ENCODE data around the gene ATP7A.
"Not testable (repeated sequence)": the region's sequence is repeated elsewhere in the genome, so short reads cannot be mapped to it uniquely, and the experiment has no call there.

The ATP7A gene

GRCh38 chrX:77910108-77910840, at the start of gene ATP7A:
Gene ATP7A, plus strand, starts transcription at chrX:77910693. Its CDS starts 60,949 bp downstream, at chrX:77971642.
- peak within 1 kb of the TSS; percentile 62 for H3K27ac ChIP-seq
- TF ChIP-seq ZFX (IDR thresholded peaks at IDR 0.05) = no peak
- TF ChIP-seq CTCF (conservative IDR thresholded peaks at IDR 0.05) = peak; percentile 61

- TF ChIP-seq CTCF (conservative IDR thresholded peaks at IDR 0.05) (no peak), ZFX (IDR thresholded peaks at IDR 0.05) (no peak)
- no peak overlapping the region for H3K27ac ChIP-seq
These were observed 35.1 kb upstream of the ATP7A start for GRCh38 chrX:77875372-77875771.

DNA sequence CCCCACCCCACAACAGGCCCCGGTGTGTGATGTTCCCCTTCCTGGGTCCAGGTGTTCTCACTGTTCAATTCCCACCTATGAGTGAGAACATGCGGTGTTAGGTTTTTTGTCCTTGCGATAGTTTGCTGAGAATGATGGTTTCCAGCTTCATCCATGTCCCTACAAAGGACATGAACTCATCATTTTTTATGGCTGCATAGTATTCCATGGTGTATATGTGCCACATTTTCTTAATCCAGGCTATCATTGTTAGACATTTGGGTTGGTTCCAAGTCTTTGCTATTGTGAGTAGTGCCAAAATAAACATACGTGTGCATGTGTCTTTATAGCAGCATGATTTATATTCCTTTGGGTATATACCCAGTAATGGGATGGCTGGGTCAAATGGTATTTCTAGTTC, 29.1 kb upstream of the ATP7A start:
- not testable (repeated sequence) for H3K27ac ChIP-seq

DNA sequence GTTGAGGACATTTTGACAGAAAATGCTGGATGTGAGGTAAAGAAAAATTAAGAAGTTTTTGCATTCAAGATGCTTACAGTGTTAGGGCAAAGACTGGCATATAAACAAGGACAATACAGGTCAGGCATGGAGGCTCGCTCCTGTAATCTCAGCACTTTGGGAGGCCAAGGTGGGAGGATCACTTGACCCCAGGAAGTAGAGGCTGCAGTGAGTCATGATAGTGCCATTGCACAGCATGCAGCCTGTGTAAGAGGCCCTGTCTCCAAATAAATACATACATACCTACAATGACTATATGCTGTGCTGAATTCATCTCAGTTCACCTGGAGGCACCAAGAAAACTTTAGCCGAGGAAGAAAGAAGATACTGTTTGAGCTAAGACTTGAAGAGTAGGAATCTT, 17.6 kb upstream of the ATP7A start:
- no peak for TF ChIP-seq ZFX (IDR thresholded peaks at IDR 0.05)
- TF ChIP-seq CTCF (conservative IDR thresholded peaks at IDR 0.05) = no peak
- H3K27ac ChIP-seq = no peak overlapping the region

DNA sequence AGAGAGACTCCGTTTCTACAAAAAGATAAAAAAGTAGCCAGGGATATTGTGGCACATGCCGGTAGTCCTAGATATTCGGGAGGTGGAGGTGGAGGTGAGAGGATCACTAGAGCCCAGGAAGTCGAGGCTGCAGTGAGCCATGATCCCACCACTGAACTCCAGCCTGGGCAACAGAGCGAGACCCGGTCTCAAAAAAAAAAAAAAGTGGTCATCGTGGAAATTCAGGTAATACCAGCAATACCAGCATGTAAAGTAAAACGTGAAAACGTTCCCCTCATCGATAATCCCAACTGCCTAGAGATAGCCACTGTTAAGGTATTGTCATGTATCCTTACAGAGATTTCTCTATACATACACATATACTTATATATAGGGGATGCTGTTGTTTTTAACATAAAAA, 16.8 kb upstream of the ATP7A start:
- H3K27ac ChIP-seq = no peak overlapping the region
- no peak for TF ChIP-seq ZFX (IDR thresholded peaks at IDR 0.05)

GRCh38 chrX:77894921-77895886, 15.3 kb upstream of the ATP7A start, which contains the start of gene MAGT1:
Gene MAGT1, minus strand, starts transcription at chrX:77895435. Its CDS starts 25 bp downstream, at chrX:77895410.
- H3K27ac ChIP-seq = peak within 1 kb of the TSS; percentile 81
- no peak for TF ChIP-seq CTCF (conservative IDR thresholded peaks at IDR 0.05)
- TF ChIP-seq ZFX (IDR thresholded peaks at IDR 0.05) = no peak

GRCh38 chrX:77899081-77899828, 11.2 kb upstream of the ATP7A start, which contains the start of gene COX7B:
Gene COX7B, plus strand, starts transcription at chrX:77899468. Its CDS starts 86 bp downstream, at chrX:77899554.
- TF ChIP-seq ZFX (IDR thresholded peaks at IDR 0.05) (peak; percentile 20; the same call in 1 of the 2 replicates), CTCF (conservative IDR thresholded peaks at IDR 0.05) (peak; percentile 56)
- H3K27ac ChIP-seq = peak within 1 kb of the TSS; percentile 95
